GM12878 (cell line): ENCODE results near the gene MBD5. TPM values are rescaled to one million over a fixed set of nuclear protein-coding genes. Genes with fewer than 3 reads are reported as not detected.

Experiments used
- ATAC-seq: fragments of 200-7000 bp; cut with Tn5 transposase; 3 replicates; pipeline ENCODE4 v1.9.1; 2020; ENCODE audit warnings: mild to moderate bottlenecking, moderate library complexity
- BruUV-seq: library from RNA; stranded (reverse); fragments of 400-500 nt; replicated peaks from 2 replicates; lab custom pipeline; 2021; lab: Mats Ljungman, UMichigan
- CTCF ChIA-PET: fragments of 300-600 bp; sonication (Branson Sonifier 250); formaldehyde crosslinking; extraction: SDS; loops from one replicate; lab custom pipeline; 2021; ENCODE audit warnings: inconsistent platforms; lab: Yijun Ruan, JAX
- POLR2A ChIA-PET: fragments of 350-600 bp; formaldehyde crosslinking; extraction: SDS; loops from one replicate; lab custom pipeline; 2021; ENCODE audit warnings: inconsistent platforms; lab: Charles Lee
- RAD21 ChIA-PET: fragments of 300-600 bp; sonication (Branson Sonifier 250); formaldehyde crosslinking; loops from one replicate; lab custom pipeline; 2023; ENCODE audit warnings: antibody characterized with exemption; ENCODE audit not compliant: unreplicated experiment; lab: Charles Lee
- SMC1A ChIA-PET: fragments of 300-600 bp; sonication (Branson Sonifier 250); formaldehyde crosslinking; loops from one replicate; lab custom pipeline; 2023; ENCODE audit not compliant: unreplicated experiment, uncharacterized antibody; lab: Charles Lee
- DNase-seq: peaks from one replicate; pipeline ENCODE4 v3.0.0-alpha.2; 2011; ENCODE audit warnings: low read depth, low spot score
- FAIRE-seq: peaks from 3 replicates; lab custom pipeline; 2011; peaks lifted over from hg19 to GRCh38; lab: Jason Lieb, UNC
- H2AFZ ChIP-seq: 2 replicates; pipeline ENCODE4 v1.6.0; 2011; ENCODE audit warnings: low read depth, low read length, control low read depth; ENCODE audit not compliant: control insufficient read depth
- H3K27ac ChIP-seq: 2 replicates; pipeline ENCODE4 v1.5.1; 2011; ENCODE audit warnings: control low read depth; ENCODE audit not compliant: control insufficient read depth, insufficient read depth
- H3K27me3 ChIP-seq, 2 experiments: replicated peaks in 1 of 2; 2 replicates each; pipeline versions ENCODE4 v1.6.0 to v1.6.1; 2011; ENCODE audit warnings: low read length in 1 of 2; ENCODE audit not compliant: control insufficient read depth in 2 of 2, insufficient read depth in 2 of 2
- H3K36me3 ChIP-seq, 2 experiments: 2 replicates each; pipeline ENCODE4 v1.5.1; 2011; ENCODE audit warnings: low read length in 1 of 2; ENCODE audit not compliant: control insufficient read depth in 2 of 2, insufficient read depth in 2 of 2
- H3K4me1 ChIP-seq: 2 replicates; pipeline ENCODE4 v1.6.1; 2011; ENCODE audit warnings: mild to moderate bottlenecking, low read length, moderate library complexity, mixed read lengths; ENCODE audit not compliant: control insufficient read depth, insufficient read depth
- H3K4me2 ChIP-seq: 2 replicates; pipeline ENCODE4 v1.6.0; 2011; ENCODE audit warnings: control low read depth; ENCODE audit not compliant: control insufficient read depth, insufficient read depth
- H3K4me3 ChIP-seq: fragments of 200-600 bp; sonication (generic); 2 replicates; pipeline ENCODE4 v1.5.1; 2016
- H3K79me2 ChIP-seq: 2 replicates; pipeline ENCODE4 v1.6.0; 2011; ENCODE audit warnings: low read length; ENCODE audit not compliant: control insufficient read depth, insufficient read depth
- H3K9ac ChIP-seq: 2 replicates; pipeline ENCODE4 v1.8.0; 2011; ENCODE audit warnings: low read length, control low read depth, mixed read lengths; ENCODE audit not compliant: control insufficient read depth, insufficient read depth
- H3K9me3 ChIP-seq: replicated peaks from 3 replicates; pipeline ENCODE4 v1.5.1; 2011; ENCODE audit warnings: mild to moderate bottlenecking, low read length; ENCODE audit not compliant: control insufficient read depth, insufficient read depth
- H4K20me1 ChIP-seq: 2 replicates; pipeline ENCODE4 v1.6.0; 2011; ENCODE audit not compliant: control insufficient read depth, insufficient read depth
- ASH2L ChIP-seq: fragments of 300-600, 200-600 bp; sonication (generic); IDR thresholded peaks from 2 replicates; pipeline ENCODE4 v1.6.1; 2017; ENCODE audit warnings: low read depth, mild to moderate bottlenecking, borderline replicate concordance
- BRCA1 ChIP-seq: IDR thresholded peaks from 2 replicates; pipeline ENCODE4 v1.6.1; 2011; ENCODE audit warnings: low read depth, low read length, improper control_type of control experiment
- IKZF2 ChIP-seq, 2 experiments: fragments of 450-650 bp; IDR thresholded peaks; 2 replicates each; pipeline ENCODE4 v1.6.1; 2017; ENCODE audit warnings: mild to moderate bottlenecking in 2 of 2, moderate library complexity in 2 of 2
- KLF5 ChIP-seq: fragments of 450-650 bp; IDR thresholded peaks from 2 replicates; pipeline ENCODE4 v1.6.1; 2014; ENCODE audit warnings: mild to moderate bottlenecking; ENCODE audit not compliant: partially characterized antibody
- NBN ChIP-seq: fragments of 450-650 bp; IDR thresholded peaks from 2 replicates; pipeline ENCODE4 v1.6.1; 2016
- NR2F1 ChIP-seq: fragments of 450-650 bp; conservative IDR thresholded peaks from 2 replicates; pipeline ENCODE4 v1.6.1; 2017; ENCODE audit warnings: mild to moderate bottlenecking
- POLR2AphosphoS5 ChIP-seq: IDR thresholded peaks from 2 replicates; pipeline ENCODE4 v1.6.1; 2011; ENCODE audit warnings: mild to moderate bottlenecking, low read length, inconsistent platforms
- ZSCAN29 ChIP-seq: fragments of 450-650 bp; IDR thresholded peaks from 2 replicates; pipeline ENCODE4 v1.6.1; 2017; ENCODE audit warnings: mild to moderate bottlenecking, moderate library complexity
- WGBS: methylation state at CpG from one replicate; pipeline ENCODE4 v1.1.6; 2016; ENCODE audit warnings: low lambda C conversion rate; ENCODE audit not compliant: insufficient replicate concordance, insufficient coverage; ENCODE audit errors: missing lambda C conversion rate; 5-methylcytosine and 5-hydroxymethylcytosine counted together
- in situ Hi-C: fragments of 300-500 bp; cut with MboI; formaldehyde crosslinking; loops from 9 replicates; pipeline ENCODE4 v1.14.3; 2018; ENCODE audit warnings: mixed read lengths
- intact Hi-C: fragments of 100-400 bp; cut with micrococcal nuclease; formaldehyde crosslinking; loops from one replicate; pipeline ENCODE4 v1.14.2; 2022; ENCODE audit not compliant: unreplicated experiment
- polyA plus RNA-seq, 11 experiments: library from polyadenylated mRNA; depleted of rRNA in 4 of 11; unstranded in 6 of 11; stranded (reverse) in 5 of 11; fragments of >200 nt; fragmentation: Nextera tagmentation in 4 of 11; fragmentation: Illumina TruSeq in 1 of 11; extraction: Ambion mirVana in 4 of 11; extraction: Trizol in 1 of 11; gene quantifications; 1 replicate in 1 of 11; 2 replicates in 10 of 11; pipeline versions ENCODE4 v1.2.1 to v1.2.3, GENCODE V29; 2011 to 2016; ENCODE audit warnings: inconsistent platforms in 2 of 11, missing spikeins in 2 of 11, low read depth in 1 of 11
- total RNA-seq, 4 experiments: library from RNA; depleted of rRNA in 3 of 4; stranded (reverse); fragments of >200 nt in 3 of 4; fragmentation: Illumina TruSeq in 1 of 4; extraction: Trizol in 1 of 4; gene quantifications; 2 replicates each; pipeline versions ENCODE4 v1.2.1 to v1.2.3, GENCODE V29; 2013 to 2021

MBD5 gene
- total and polyA plus RNA-seq, 10 of the 15 experiments (the other 5 are each of a cell fraction or from before 2014, with no cell fraction given), result 7.4 to 58.0 (median 21.2) TPM

GRCh38 chr2:148350199-148350598, 329.3 kb downstream of the MBD5 start:
- Histone ChIP-seq H3K36me3 (0 out of 4 replicates have a peak, but pooled peaks cover 0 to 3% of the 10 kb centered on the region in 2 experiments), H2AFZ (no peak overlapping the region), H3K27me3 (no peaks in the 10 kb centered on the region)
- ChIA-PET RAD21 (no interaction called here), SMC1A (interaction anchor here (0.6 to 0.8 kb wide), 2 partner anchors 9 to 16 kb away, joined by 3 read pairs; no protein-coding TSS in a partner anchor)
- TF ChIP-seq NR2F1 (no peak), KLF5 (no peak), POLR2AphosphoS5 (no peak), BRCA1 (no peak), ASH2L (no peak), IKZF2 (IDR thresholded peaks at IDR 0.05) (no peak), ZSCAN29 (no peak), NBN (no peak)
- TF ChIP-seq, all 136 proteins: peak for 0
- ChIA-PET POLR2A (no interaction called here), CTCF (interaction anchor here (0.6 kb wide), 1 partner anchor 70 kb away, joined by 3 read pairs; no protein-coding TSS in a partner anchor)
- Histone ChIP-seq H3K79me2 (no peaks in the 10 kb centered on the region), H3K27ac (no peak overlapping the region), H3K4me2 (no peak overlapping the region), H4K20me1 (no peaks in the 10 kb centered on the region), H3K4me1 (no peaks in the 10 kb centered on the region), H3K9me3 (no peaks in the 10 kb centered on the region; the same call in 2 of the 3 replicates), H3K9ac (no peak overlapping the region), H3K4me3 (no peak overlapping the region)
- intact Hi-C loops, result no loop called here
- WGBS, result 41% methylated on average over 1 of the region's 1 CpG
- FAIRE-seq, result no peak
- no TSS peak for BruUV-seq
- in situ Hi-C loops, result no loop called here
- no peak for DNase-seq
- ATAC-seq, result no peak
